B cell (primary cell): Measurements from ENCODE around the gene ARG1. TPM values are rescaled to one million over a fixed set of nuclear protein-coding genes. Genes with fewer than 3 reads are reported as not detected.
"Not testable (repeated sequence)": the region's sequence is repeated elsewhere in the genome, so short reads cannot be mapped to it uniquely, and the experiment has no call there.

ENCODE experiments used
- ATAC-seq: fragments of 200-7000 bp; cut with Tn5 transposase; one replicate; pipeline ENCODE4 v1.10.0; 2021; ENCODE audit warnings: low read depth, mild to moderate bottlenecking, moderate number of reproducible peaks, moderate library complexity
- CTCF ChIA-PET: fragments of 350-600 bp; sonication (Branson Sonifier 250); formaldehyde crosslinking; loops from one replicate; lab custom pipeline; 2021; ENCODE audit warnings: antibody characterized with exemption, inconsistent platforms; lab: Charles Lee
- POLR2A ChIA-PET: fragments of 350-600 bp; sonication (Branson Sonifier 250); formaldehyde crosslinking; loops from one replicate; lab custom pipeline; 2021; ENCODE audit warnings: antibody characterized with exemption; lab: Charles Lee
- DNase-seq: peaks from one replicate; pipeline ENCODE4 v3.0.0; 2013
- H2AFZ ChIP-seq: 2 replicates; pipeline ENCODE4 v1.6.1; 2012; ENCODE audit warnings: mild to moderate bottlenecking, low read depth, low read length; ENCODE audit not compliant: insufficient read depth, poor library complexity, severe bottlenecking
- H3K27ac ChIP-seq, 2 donors: 1 replicate in 1 of 2; 2 replicates in 1 of 2; pipeline ENCODE4 v1.5.1; 2012 to 2013; ENCODE audit warnings: low read length in 2 of 2, mild to moderate bottlenecking in 2 of 2, moderate library complexity in 1 of 2
- H3K27me3 ChIP-seq, 4 experiments: fragments of 200-600 bp in 1 of 4; sonication (generic) in 1 of 4; replicated peaks in 1 of 4; 1 replicate in 2 of 4; 2 replicates in 2 of 4; pipeline versions ENCODE4 v1.6.1 to v1.7.0; 2013 to 2016; ENCODE audit warnings: low read length in 3 of 4, mild to moderate bottlenecking in 2 of 4, mixed read lengths in 1 of 4, moderate library complexity in 1 of 4; ENCODE audit not compliant: insufficient read depth in 4 of 4, control insufficient read depth in 3 of 4; ENCODE audit errors: control extremely low read depth in 1 of 4
- H3K36me3 ChIP-seq, 2 experiments: replicated peaks in 1 of 2; 1 replicate in 1 of 2; 2 replicates in 1 of 2; pipeline versions ENCODE4 v1.6.1 to v1.7.1; 2013; ENCODE audit warnings: low read length in 1 of 2; ENCODE audit not compliant: insufficient read depth in 2 of 2, control insufficient read depth in 1 of 2; ENCODE audit errors: control extremely low read depth in 1 of 2, extremely low read depth in 1 of 2
- H3K4me1 ChIP-seq, 2 donors: fragments of 200-600 bp in 1 of 2; sonication (generic) in 1 of 2; 1 replicate in 1 of 2; 2 replicates in 1 of 2; pipeline versions ENCODE4 v1.5.1 to v1.6.1; 2013 to 2017; ENCODE audit warnings: low read length in 2 of 2; ENCODE audit not compliant: control insufficient read depth in 2 of 2, insufficient read depth in 2 of 2
- H3K4me2 ChIP-seq: replicated peaks from 2 replicates; pipeline ENCODE3; 2012; ENCODE audit warnings: mild to moderate bottlenecking, low read depth, low read length; ENCODE audit not compliant: poor library complexity, severe bottlenecking
- H3K4me3 ChIP-seq, 5 experiments: fragments of 200-600 bp in 1 of 5; sonication (generic) in 1 of 5; 1 replicate in 3 of 5; 2 replicates in 2 of 5; pipeline versions ENCODE4 v1.5.1 to v1.7.0; 2011 to 2016; ENCODE audit warnings: low read length in 4 of 5, mild to moderate bottlenecking in 4 of 5, low read depth in 2 of 5, control low read depth in 1 of 5, moderate library complexity in 1 of 5; ENCODE audit not compliant: insufficient read depth in 1 of 5; ENCODE audit errors: control extremely low read depth in 1 of 5, extremely low read depth in 1 of 5
- H3K79me2 ChIP-seq: fragments of 200-600 bp; sonication (generic); one replicate; pipeline ENCODE4 v1.6.0; 2016; ENCODE audit warnings: low read length; ENCODE audit not compliant: control insufficient read depth, insufficient read depth
- H3K9ac ChIP-seq: fragments of 200-600 bp; sonication (generic); 2 replicates; pipeline ENCODE4 v1.6.1; 2017; ENCODE audit warnings: mild to moderate bottlenecking, low read length, moderate library complexity
- H3K9me3 ChIP-seq, 3 donors: one replicate each; pipeline versions ENCODE4 v1.6.1 to v1.7.1; 2013; ENCODE audit warnings: low read length in 2 of 3; ENCODE audit not compliant: control insufficient read depth in 2 of 3, insufficient read depth in 1 of 3; ENCODE audit errors: control extremely low read depth in 1 of 3
- H4K20me1 ChIP-seq: 2 replicates; pipeline ENCODE4 v1.6.0; 2012; ENCODE audit warnings: mild to moderate bottlenecking, low read length; ENCODE audit not compliant: insufficient read depth, control insufficient read depth, poor library complexity, severe bottlenecking
- H3K27ac Mint-ChIP-seq: one replicate; pipeline ENCODE4 v1.8.0; 2021; ENCODE audit warnings: mixed read lengths
- H3K27me3 Mint-ChIP-seq: one replicate; pipeline ENCODE4 v1.8.0; 2021; ENCODE audit warnings: mixed read lengths
- H3K4me1 Mint-ChIP-seq: one replicate; pipeline ENCODE4 v1.8.0; 2021; ENCODE audit warnings: mixed read lengths
- H3K4me3 Mint-ChIP-seq: one replicate; pipeline ENCODE4 v1.8.0; 2021; ENCODE audit warnings: mixed read lengths
- H3K9me3 Mint-ChIP-seq: one replicate; pipeline ENCODE4 v1.8.0; 2022; ENCODE audit warnings: mixed read lengths; ENCODE audit not compliant: insufficient read depth
- WGBS: methylation state at CpG from one replicate; pipeline ENCODE4 v1.1.5; 2013; ENCODE audit warnings: missing lambda C conversion rate; ENCODE audit not compliant: insufficient coverage; 5-methylcytosine and 5-hydroxymethylcytosine counted together
- intact Hi-C: fragments of 100-400 bp; cut with micrococcal nuclease; formaldehyde crosslinking; loops from one replicate; pipeline ENCODE4 v1.10.0; 2022
- polyA plus RNA-seq: library from polyadenylated mRNA; depleted of rRNA; stranded (reverse); fragments of >200 nt; gene quantifications from 2 replicates; pipeline ENCODE4 v1.2.3, GENCODE V29; 2012
- total RNA-seq, 2 donors: library from RNA; stranded (reverse); fragments of 120-200 nt in 1 of 2; gene quantifications; 1 replicate in 1 of 2; 2 replicates in 1 of 2; pipeline versions ENCODE4 v1.2.3 to v1.2.4, GENCODE V29; 2013 to 2022

ARG1 gene
- total and polyA plus RNA-seq, 2 donors (not counting 1 experiment from before 2014, with no cell fraction given) = not detected

- H3K9ac ChIP-seq, DNase-seq, H3K27ac Mint-ChIP-seq, H3K4me3 Mint-ChIP-seq, H3K4me1 ChIP-seq, H3K4me3 ChIP-seq, POLR2A ChIA-PET, H3K9me3 Mint-ChIP-seq, H3K27me3 ChIP-seq, H3K27ac ChIP-seq, H4K20me1 ChIP-seq, H3K4me2 ChIP-seq, H3K36me3 ChIP-seq, H3K79me2 ChIP-seq, H2AFZ ChIP-seq, H3K9me3 ChIP-seq, ATAC-seq, H3K4me1 Mint-ChIP-seq: not testable (repeated sequence)
- peaks cover 11% of the 10 kb centered on the region for H3K27me3 Mint-ChIP-seq
- 100% methylated on average over 2 of the region's 5 CpGs for WGBS
- CTCF ChIA-PET = interaction anchor here (2.0 to 6.3 kb wide), 3 partner anchors 331 to 646 kb away, joined by 6 to 79 read pairs (median 66); no protein-coding TSS in a partner anchor
- intact Hi-C loops = loop anchor here (5.0 kb wide), 1 partner anchor 399 kb away; no protein-coding TSS in a partner anchor
These were observed 42.1 kb upstream of the ARG1 start for GRCh38 chr6:131530936-131531335.

GRCh38 chr6:131531681-131532080 lies 41.3 kb upstream of the ARG1 start:
- H3K36me3 ChIP-seq, H3K4me2 ChIP-seq, H3K27ac ChIP-seq, H3K4me1 ChIP-seq, H3K79me2 ChIP-seq, POLR2A ChIA-PET, DNase-seq, H3K9me3 Mint-ChIP-seq, ATAC-seq, H3K4me3 ChIP-seq, H3K9ac ChIP-seq, H3K9me3 ChIP-seq, H3K4me3 Mint-ChIP-seq, H3K4me1 Mint-ChIP-seq, H3K27me3 ChIP-seq, H2AFZ ChIP-seq, H4K20me1 ChIP-seq, H3K27ac Mint-ChIP-seq: not testable (repeated sequence)
- WGBS = 92% methylated on average over 12 of the region's 12 CpGs
- intact Hi-C loops = loop anchor here (5.0 kb wide), 1 partner anchor 399 kb away; no protein-coding TSS in a partner anchor
- CTCF ChIA-PET = interaction anchor here (2.0 to 6.3 kb wide), 3 partner anchors 332 to 647 kb away, joined by 6 to 79 read pairs (median 66); no protein-coding TSS in a partner anchor
- H3K27me3 Mint-ChIP-seq = peaks cover 11% of the 10 kb centered on the region
